Neural cell (in vitro differentiated cells): ENCODE data around the gene AMIGO1. TPM values are rescaled to one million over a fixed set of nuclear protein-coding genes. Genes with fewer than 3 reads are reported as not detected.

Experiments used
- H2AFZ ChIP-seq: fragments of 200-600, 300-800 bp; sonication (generic), shearing (Covaris generic); 2 replicates; pipeline ENCODE4 v1.6.0; 2014; ENCODE audit warnings: low read depth, mild to moderate bottlenecking, antibody characterized with exemption, low read length, moderate library complexity
- H3F3A ChIP-seq: fragments of 200-600 bp; shearing (Covaris generic); 2 replicates; pipeline ENCODE4 v1.6.1; 2016; ENCODE audit warnings: mild to moderate bottlenecking, moderate library complexity, mixed read lengths, antibody characterized with exemption, low read length; ENCODE audit not compliant: insufficient read depth, poor library complexity, severe bottlenecking
- H3K27ac ChIP-seq: fragments of 200-600, 300-800 bp; sonication (generic), shearing (Covaris generic); 2 replicates; pipeline ENCODE4 v1.5.1; 2014; ENCODE audit warnings: mild to moderate bottlenecking, low read length, moderate library complexity
- H3K27me3 ChIP-seq: fragments of 300-800, 200-600 bp; sonication (generic), shearing (Covaris generic); 2 replicates; pipeline ENCODE4 v1.6.0; 2014; ENCODE audit warnings: mild to moderate bottlenecking, low read depth, low read length, moderate library complexity; ENCODE audit not compliant: insufficient read depth
- H3K36me3 ChIP-seq: fragments of 300-800, 200-600 bp; sonication (generic), shearing (Covaris generic); 2 replicates; pipeline ENCODE4 v1.5.1; 2014; ENCODE audit warnings: mild to moderate bottlenecking, antibody characterized with exemption, low read length, moderate library complexity; ENCODE audit not compliant: insufficient read depth
- H3K4me2 ChIP-seq: fragments of 300-800, 200-600 bp; sonication (generic), shearing (Covaris generic); 2 replicates; pipeline ENCODE4 v1.6.0; 2014; ENCODE audit warnings: mild to moderate bottlenecking, low read length
- H3K4me3 ChIP-seq: fragments of 300-800, 200-600 bp; sonication (generic), shearing (Covaris generic); 2 replicates; pipeline ENCODE4 v1.5.1; 2014; ENCODE audit warnings: mild to moderate bottlenecking, low read length, moderate library complexity
- H3K79me2 ChIP-seq: fragments of 200-600 bp; shearing (Covaris generic); replicated peaks from 2 replicates; pipeline ENCODE4 v1.6.0; 2014; ENCODE audit warnings: mild to moderate bottlenecking, low read length, moderate library complexity; ENCODE audit not compliant: insufficient read depth
- H3K9ac ChIP-seq: fragments of 300-800, 200-600 bp; sonication (generic), shearing (Covaris generic); 2 replicates; pipeline ENCODE4 v1.6.1; 2016; ENCODE audit warnings: mild to moderate bottlenecking, low read length, mixed read lengths
- H3K9me2 ChIP-seq: fragments of 200-600 bp; shearing (Covaris generic); 2 replicates; pipeline ENCODE4 v1.6.1; 2016; ENCODE audit warnings: mild to moderate bottlenecking, low read length, mixed read lengths; ENCODE audit not compliant: insufficient read depth
- H3K9me3 ChIP-seq: fragments of 200-600, 300-800 bp; sonication (generic), shearing (Covaris generic); 2 replicates; pipeline ENCODE4 v1.6.1; 2016; ENCODE audit warnings: mild to moderate bottlenecking, mixed run types, low read length, moderate library complexity, mixed read lengths
- H4K20me1 ChIP-seq: fragments of 200-600 bp; shearing (Covaris generic); 2 replicates; pipeline ENCODE4 v1.6.1; 2016; ENCODE audit warnings: mild to moderate bottlenecking, mixed run types; ENCODE audit not compliant: insufficient read depth
- EP300 ChIP-seq: fragments of 450-650 bp; conservative IDR thresholded peaks from 2 replicates; pipeline ENCODE4 v1.6.1; 2014; ENCODE audit warnings: antibody characterized with exemption, mild to moderate bottlenecking, moderate library complexity; ENCODE audit not compliant: poor library complexity, severe bottlenecking
- EZH2 ChIP-seq: fragments of 200-600, 300-800 bp; shearing (Covaris generic), sonication (generic); IDR thresholded peaks from 2 replicates; pipeline ENCODE4 v1.6.1; 2014; ENCODE audit warnings: antibody characterized with exemption, low read length, borderline replicate concordance, mild to moderate bottlenecking; ENCODE audit not compliant: insufficient read depth, poor library complexity, severe bottlenecking
- MXI1 ChIP-seq: fragments of 450-650 bp; conservative IDR thresholded peaks from 2 replicates; pipeline ENCODE4 v1.6.1; 2014; ENCODE audit warnings: antibody characterized with exemption, mild to moderate bottlenecking; ENCODE audit not compliant: poor library complexity, severe bottlenecking
- POLR2AphosphoS5 ChIP-seq: IDR thresholded peaks from 2 replicates; pipeline ENCODE4 v1.6.1; 2012
- RAD21 ChIP-seq: fragments of 450-650 bp; conservative IDR thresholded peaks from 2 replicates; pipeline ENCODE4 v1.6.1; 2014; ENCODE audit warnings: antibody characterized with exemption, mild to moderate bottlenecking, moderate library complexity
- SMC3 ChIP-seq: fragments of 450-650 bp; conservative IDR thresholded peaks from 2 replicates; pipeline ENCODE4 v1.6.1; 2014; ENCODE audit warnings: antibody characterized with exemption, mild to moderate bottlenecking, moderate library complexity; ENCODE audit not compliant: poor library complexity
- TAF1 ChIP-seq: IDR thresholded peaks from 2 replicates; pipeline ENCODE4 v1.6.1; 2012; ENCODE audit warnings: low read depth
- polyA plus RNA-seq: library from polyadenylated mRNA; depleted of rRNA; stranded (reverse); fragments of >200 nt; gene quantifications from 2 replicates; pipeline ENCODE4 v1.2.3, GENCODE V29; 2014
- TF ChIP-seq, protein P1 (sequence below): fragments of 450-650 bp; IDR thresholded peaks from 2 replicates; pipeline ENCODE4 v1.5.1; 2014; ENCODE audit warnings: antibody characterized with exemption, mild to moderate bottlenecking, moderate library complexity; ENCODE audit not compliant: poor library complexity, severe bottlenecking
- TF ChIP-seq, protein P2 (sequence below): IDR thresholded peaks from 2 replicates; pipeline ENCODE4 v1.6.1; 2012; ENCODE audit warnings: borderline replicate concordance

Gene AMIGO1
- polyA plus RNA-seq, 1 donor from 2014 or later = 12.6 TPM

DNA sequence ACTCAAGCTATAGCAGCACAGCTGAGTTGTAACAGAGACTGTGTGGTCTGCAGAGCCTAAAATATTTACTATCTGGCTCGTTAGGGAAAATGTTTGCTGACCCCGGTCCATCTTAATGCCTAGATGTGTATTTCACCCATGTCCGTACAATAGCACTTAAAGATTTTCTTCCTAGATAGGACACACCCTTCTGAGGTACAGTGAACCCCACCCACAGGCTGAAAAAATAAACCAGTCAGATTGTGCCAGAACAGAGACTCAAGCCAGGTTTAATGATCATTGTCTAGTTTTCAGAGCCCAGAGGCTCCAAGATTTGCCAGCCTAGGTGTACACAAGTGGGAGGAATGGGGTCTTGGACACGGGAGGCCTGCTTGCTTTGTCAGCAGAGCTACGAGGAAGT, 5.6 kb downstream of the AMIGO1 start:
- no peak overlapping the region for H3K9ac ChIP-seq
- H3K36me3 ChIP-seq = no peaks in the 10 kb centered on the region
- no peak overlapping the region for H3K27ac ChIP-seq
- no peak overlapping the region for H3K4me3 ChIP-seq
- H3K4me2 ChIP-seq = no peak overlapping the region
- H3K27me3 ChIP-seq = no peaks in the 10 kb centered on the region
- no peak overlapping the region for H2AFZ ChIP-seq
- H4K20me1 ChIP-seq = no peaks in the 10 kb centered on the region
- TF ChIP-seq TAF1 = no peak
- TF ChIP-seq, protein P1, sequence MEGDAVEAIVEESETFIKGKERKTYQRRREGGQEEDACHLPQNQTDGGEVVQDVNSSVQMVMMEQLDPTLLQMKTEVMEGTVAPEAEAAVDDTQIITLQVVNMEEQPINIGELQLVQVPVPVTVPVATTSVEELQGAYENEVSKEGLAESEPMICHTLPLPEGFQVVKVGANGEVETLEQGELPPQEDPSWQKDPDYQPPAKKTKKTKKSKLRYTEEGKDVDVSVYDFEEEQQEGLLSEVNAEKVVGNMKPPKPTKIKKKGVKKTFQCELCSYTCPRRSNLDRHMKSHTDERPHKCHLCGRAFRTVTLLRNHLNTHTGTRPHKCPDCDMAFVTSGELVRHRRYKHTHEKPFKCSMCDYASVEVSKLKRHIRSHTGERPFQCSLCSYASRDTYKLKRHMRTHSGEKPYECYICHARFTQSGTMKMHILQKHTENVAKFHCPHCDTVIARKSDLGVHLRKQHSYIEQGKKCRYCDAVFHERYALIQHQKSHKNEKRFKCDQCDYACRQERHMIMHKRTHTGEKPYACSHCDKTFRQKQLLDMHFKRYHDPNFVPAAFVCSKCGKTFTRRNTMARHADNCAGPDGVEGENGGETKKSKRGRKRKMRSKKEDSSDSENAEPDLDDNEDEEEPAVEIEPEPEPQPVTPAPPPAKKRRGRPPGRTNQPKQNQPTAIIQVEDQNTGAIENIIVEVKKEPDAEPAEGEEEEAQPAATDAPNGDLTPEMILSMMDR = no peak
- no peak for TF ChIP-seq EP300
- TF ChIP-seq RAD21 = no peak
- H3F3A ChIP-seq = no peaks in the 10 kb centered on the region
- H3K9me3 ChIP-seq = no peaks in the 10 kb centered on the region
- no peaks in the 10 kb centered on the region for H3K9me2 ChIP-seq
- H3K79me2 ChIP-seq = no peaks in the 10 kb centered on the region

DNA sequence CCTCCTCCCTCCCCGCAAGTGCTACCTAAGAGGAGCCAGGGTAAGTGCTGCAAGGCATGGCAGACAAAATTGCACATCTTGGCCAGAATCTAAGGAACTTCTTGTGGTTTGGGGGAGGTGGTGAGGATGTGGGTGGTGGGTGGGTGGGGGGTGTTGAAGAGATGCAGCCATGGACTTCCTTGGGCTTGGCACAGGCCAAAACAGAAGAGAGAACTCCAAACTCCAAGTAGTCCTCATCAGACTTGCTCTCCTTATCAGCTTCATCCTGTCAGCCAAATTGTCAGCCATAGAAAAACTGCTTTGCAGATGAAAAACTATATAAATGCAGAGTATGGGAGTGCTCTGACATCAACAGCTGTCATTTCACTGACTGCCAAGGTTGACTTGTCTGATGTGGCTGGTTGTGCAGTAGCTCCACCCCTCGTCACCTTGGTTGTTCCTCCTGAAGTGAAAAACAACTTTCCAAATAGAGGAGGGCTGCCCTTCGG, 7.1 kb downstream of the AMIGO1 start:
- H4K20me1 ChIP-seq = no peaks in the 10 kb centered on the region
- no peaks in the 10 kb centered on the region for H3K9me3 ChIP-seq
- H3K4me3 ChIP-seq = no peak overlapping the region
- H3K27ac ChIP-seq = no peak overlapping the region
- H3K4me2 ChIP-seq = no peak overlapping the region
- TF ChIP-seq MXI1 (no peak), EP300 (no peak)
- no peaks in the 10 kb centered on the region for H3K27me3 ChIP-seq
- H2AFZ ChIP-seq = no peak overlapping the region
- H3K36me3 ChIP-seq = no peaks in the 10 kb centered on the region
- no peaks in the 10 kb centered on the region for H3K79me2 ChIP-seq
- no peaks in the 10 kb centered on the region for H3K9me2 ChIP-seq
- no peak overlapping the region for H3K9ac ChIP-seq
- H3F3A ChIP-seq = no peaks in the 10 kb centered on the region

DNA sequence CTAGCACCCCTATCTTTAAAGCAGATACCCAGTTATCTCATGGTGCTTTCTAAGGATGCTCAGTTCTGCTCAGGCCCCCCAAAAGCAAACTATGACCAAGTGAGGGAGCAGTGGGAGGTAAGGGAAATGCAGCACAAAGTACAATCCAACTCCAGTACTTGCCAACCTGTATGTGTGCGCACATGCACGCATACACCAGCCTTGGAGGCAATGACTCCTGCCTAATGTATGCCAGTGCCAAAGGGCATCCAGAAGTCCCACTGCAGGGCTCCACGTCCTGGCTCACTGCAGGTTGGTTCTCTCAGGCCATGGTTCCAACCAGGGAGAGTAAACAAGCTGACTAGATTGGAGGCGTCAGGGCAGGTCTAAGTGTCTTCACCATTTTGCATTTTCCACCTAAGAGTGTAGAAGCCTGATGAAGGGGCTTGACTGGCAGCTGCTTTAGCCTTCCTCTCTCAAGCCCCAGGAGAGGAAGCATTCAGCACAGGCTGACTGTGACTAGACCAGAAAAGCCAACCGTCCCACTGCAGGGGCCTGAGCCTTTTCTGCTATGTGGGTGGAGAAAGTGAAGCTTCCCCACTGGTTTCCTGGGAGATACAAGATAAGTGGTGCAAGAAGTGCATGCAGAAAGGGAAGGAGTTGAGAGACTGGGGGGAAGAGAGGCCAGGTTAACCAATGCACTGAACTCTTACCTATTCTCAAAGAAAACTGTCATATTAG, 7.7 kb downstream of the AMIGO1 start:
- Histone ChIP-seq H3K4me3 (no peak overlapping the region), H3F3A (no peaks in the 10 kb centered on the region), H2AFZ (no peak overlapping the region), H3K27me3 (no peaks in the 10 kb centered on the region), H4K20me1 (no peaks in the 10 kb centered on the region), H3K4me2 (no peak overlapping the region), H3K9me2 (no peaks in the 10 kb centered on the region), H3K79me2 (no peaks in the 10 kb centered on the region), H3K9ac (no peak overlapping the region), H3K36me3 (no peaks in the 10 kb centered on the region), H3K27ac (no peak overlapping the region), H3K9me3 (no peaks in the 10 kb centered on the region)
- TF ChIP-seq, protein P1 = no peak
- TF ChIP-seq, protein P2, sequence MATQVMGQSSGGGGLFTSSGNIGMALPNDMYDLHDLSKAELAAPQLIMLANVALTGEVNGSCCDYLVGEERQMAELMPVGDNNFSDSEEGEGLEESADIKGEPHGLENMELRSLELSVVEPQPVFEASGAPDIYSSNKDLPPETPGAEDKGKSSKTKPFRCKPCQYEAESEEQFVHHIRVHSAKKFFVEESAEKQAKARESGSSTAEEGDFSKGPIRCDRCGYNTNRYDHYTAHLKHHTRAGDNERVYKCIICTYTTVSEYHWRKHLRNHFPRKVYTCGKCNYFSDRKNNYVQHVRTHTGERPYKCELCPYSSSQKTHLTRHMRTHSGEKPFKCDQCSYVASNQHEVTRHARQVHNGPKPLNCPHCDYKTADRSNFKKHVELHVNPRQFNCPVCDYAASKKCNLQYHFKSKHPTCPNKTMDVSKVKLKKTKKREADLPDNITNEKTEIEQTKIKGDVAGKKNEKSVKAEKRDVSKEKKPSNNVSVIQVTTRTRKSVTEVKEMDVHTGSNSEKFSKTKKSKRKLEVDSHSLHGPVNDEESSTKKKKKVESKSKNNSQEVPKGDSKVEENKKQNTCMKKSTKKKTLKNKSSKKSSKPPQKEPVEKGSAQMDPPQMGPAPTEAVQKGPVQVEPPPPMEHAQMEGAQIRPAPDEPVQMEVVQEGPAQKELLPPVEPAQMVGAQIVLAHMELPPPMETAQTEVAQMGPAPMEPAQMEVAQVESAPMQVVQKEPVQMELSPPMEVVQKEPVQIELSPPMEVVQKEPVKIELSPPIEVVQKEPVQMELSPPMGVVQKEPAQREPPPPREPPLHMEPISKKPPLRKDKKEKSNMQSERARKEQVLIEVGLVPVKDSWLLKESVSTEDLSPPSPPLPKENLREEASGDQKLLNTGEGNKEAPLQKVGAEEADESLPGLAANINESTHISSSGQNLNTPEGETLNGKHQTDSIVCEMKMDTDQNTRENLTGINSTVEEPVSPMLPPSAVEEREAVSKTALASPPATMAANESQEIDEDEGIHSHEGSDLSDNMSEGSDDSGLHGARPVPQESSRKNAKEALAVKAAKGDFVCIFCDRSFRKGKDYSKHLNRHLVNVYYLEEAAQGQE = no peak
- TF ChIP-seq RAD21 (no peak), MXI1 (no peak), POLR2AphosphoS5 (no peak), EZH2 (no peak), SMC3 (no peak), TAF1 (no peak), EP300 (no peak)
